ENCODE data around the gene LCE2D.

LCE2D gene

DNA sequence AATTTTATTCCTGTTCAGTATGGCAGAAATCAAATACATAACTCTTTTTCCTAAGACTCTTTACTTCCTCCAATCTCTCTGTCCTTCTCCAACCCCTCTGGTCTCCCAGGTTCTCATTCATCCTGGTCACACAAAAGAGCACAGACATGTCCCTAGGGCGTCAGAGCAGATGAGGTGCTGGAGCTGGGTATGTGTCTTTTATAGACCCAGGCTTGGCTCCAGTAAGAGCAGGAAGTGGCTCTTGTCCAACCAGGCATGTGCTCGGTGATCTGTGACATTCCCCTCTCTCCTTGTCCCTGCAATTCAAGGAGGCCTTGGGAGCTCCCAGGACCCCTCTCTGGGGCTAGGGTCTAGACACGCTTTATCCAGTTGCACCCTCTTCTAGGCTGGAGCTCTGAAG lies 18.0 kb upstream of the LCE2D start:
- no peaks in the 10 kb centered on the region for H3K9me2 ChIP-seq (replicated peaks; ENCODE audit: insufficient read depth, low read length)
- no peak overlapping the region for H2AFZ ChIP-seq (ENCODE audit: low read length)
- no peak overlapping the region for H3K9ac ChIP-seq (ENCODE audit: low read length)
- no peak overlapping the region for H3K27ac ChIP-seq (ENCODE audit: low read length)
- no peak overlapping the region for H3K4me3 ChIP-seq (ENCODE audit: low read length)
- H3K9me3 ChIP-seq (replicated peaks; ENCODE audit: insufficient read depth, low read length) = no peaks in the 10 kb centered on the region
- no peaks in the 10 kb centered on the region for H3F3A ChIP-seq (ENCODE audit: insufficient read depth, low read length)
- no peaks in the 10 kb centered on the region for H3K36me3 ChIP-seq (replicated peaks; ENCODE audit: insufficient read depth, low read length)
- DNase-seq = no peak
- no peaks in the 10 kb centered on the region for H3K79me2 ChIP-seq (ENCODE audit: low read length)
- H3K27me3 ChIP-seq (replicated peaks; ENCODE audit: insufficient read depth, low read length) = no peaks in the 10 kb centered on the region
- H4K20me1 ChIP-seq (ENCODE audit: insufficient read depth, low read length) = no peaks in the 10 kb centered on the region
- H3K4me2 ChIP-seq (ENCODE audit: low read depth, low read length) = no peak overlapping the region
- TF ChIP-seq EZH2 (optimal IDR thresholded peaks at IDR 0.05; ENCODE audit: low read depth, low read length) = no peak
- TF ChIP-seq, protein P1, sequence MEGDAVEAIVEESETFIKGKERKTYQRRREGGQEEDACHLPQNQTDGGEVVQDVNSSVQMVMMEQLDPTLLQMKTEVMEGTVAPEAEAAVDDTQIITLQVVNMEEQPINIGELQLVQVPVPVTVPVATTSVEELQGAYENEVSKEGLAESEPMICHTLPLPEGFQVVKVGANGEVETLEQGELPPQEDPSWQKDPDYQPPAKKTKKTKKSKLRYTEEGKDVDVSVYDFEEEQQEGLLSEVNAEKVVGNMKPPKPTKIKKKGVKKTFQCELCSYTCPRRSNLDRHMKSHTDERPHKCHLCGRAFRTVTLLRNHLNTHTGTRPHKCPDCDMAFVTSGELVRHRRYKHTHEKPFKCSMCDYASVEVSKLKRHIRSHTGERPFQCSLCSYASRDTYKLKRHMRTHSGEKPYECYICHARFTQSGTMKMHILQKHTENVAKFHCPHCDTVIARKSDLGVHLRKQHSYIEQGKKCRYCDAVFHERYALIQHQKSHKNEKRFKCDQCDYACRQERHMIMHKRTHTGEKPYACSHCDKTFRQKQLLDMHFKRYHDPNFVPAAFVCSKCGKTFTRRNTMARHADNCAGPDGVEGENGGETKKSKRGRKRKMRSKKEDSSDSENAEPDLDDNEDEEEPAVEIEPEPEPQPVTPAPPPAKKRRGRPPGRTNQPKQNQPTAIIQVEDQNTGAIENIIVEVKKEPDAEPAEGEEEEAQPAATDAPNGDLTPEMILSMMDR (IDR thresholded peaks at IDR 0.05; ENCODE audit: low read length) = no peak
- no peak for TF ChIP-seq EZH2phosphoT487 (IDR thresholded peaks at IDR 0.05; ENCODE audit: low read length)
- no peaks in the 10 kb centered on the region for H3K4me1 ChIP-seq (ENCODE audit: low read length)

DNA sequence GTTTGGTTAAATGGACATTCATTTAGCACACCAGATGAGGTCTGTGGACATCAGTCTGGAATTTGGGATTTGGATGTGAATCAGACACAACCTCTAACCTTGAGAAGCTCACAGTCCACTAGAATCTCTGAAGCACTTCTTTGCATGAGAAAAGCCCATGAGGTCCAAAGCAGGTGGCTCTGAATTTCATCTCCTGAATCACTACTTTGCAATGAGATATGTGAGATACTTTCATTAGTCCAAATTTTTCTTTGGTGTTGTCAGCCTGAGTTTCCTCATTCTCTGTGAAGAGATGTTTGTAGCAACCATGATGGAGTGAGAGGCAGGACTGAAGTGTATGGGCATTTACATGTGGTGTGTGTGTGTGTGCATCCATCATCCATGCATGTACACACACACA lies 16.5 kb upstream of the LCE2D start:
- H2AFZ ChIP-seq (ENCODE audit: low read length) = no peak overlapping the region
- no peak overlapping the region for H3K27ac ChIP-seq (ENCODE audit: low read length)
- H3K9ac ChIP-seq (ENCODE audit: low read length) = no peak overlapping the region
- H3F3A ChIP-seq (ENCODE audit: insufficient read depth, low read length) = no peaks in the 10 kb centered on the region
- no peaks in the 10 kb centered on the region for H3K9me3 ChIP-seq (replicated peaks; ENCODE audit: insufficient read depth, low read length)
- no peak for DNase-seq
- H3K36me3 ChIP-seq (replicated peaks; ENCODE audit: insufficient read depth, low read length) = no peaks in the 10 kb centered on the region
- H3K4me2 ChIP-seq (ENCODE audit: low read depth, low read length) = no peak overlapping the region
- no peaks in the 10 kb centered on the region for H3K4me1 ChIP-seq (ENCODE audit: low read length)
- no peaks in the 10 kb centered on the region for H3K27me3 ChIP-seq (replicated peaks; ENCODE audit: insufficient read depth, low read length)
- no peaks in the 10 kb centered on the region for H3K79me2 ChIP-seq (ENCODE audit: low read length)
- TF ChIP-seq, protein P1 (IDR thresholded peaks at IDR 0.05; ENCODE audit: low read length) = no peak
- TF ChIP-seq EZH2 (optimal IDR thresholded peaks at IDR 0.05; ENCODE audit: low read depth, low read length) (no peak), EZH2phosphoT487 (IDR thresholded peaks at IDR 0.05; ENCODE audit: low read length) (no peak)
- no peaks in the 10 kb centered on the region for H4K20me1 ChIP-seq (ENCODE audit: insufficient read depth, low read length)
- H3K9me2 ChIP-seq (replicated peaks; ENCODE audit: insufficient read depth, low read length) = no peaks in the 10 kb centered on the region
- H3K4me3 ChIP-seq (ENCODE audit: low read length) = no peak overlapping the region

GRCh38 chr1:152654110-152654509 lies 9.1 kb upstream of the LCE2D start:
- Histone ChIP-seq H3K9ac (ENCODE audit: low read length) (no peak overlapping the region), H3K9me2 (replicated peaks; ENCODE audit: insufficient read depth, low read length) (no peaks in the 10 kb centered on the region), H3K27ac (ENCODE audit: low read length) (no peak overlapping the region), H3K9me3 (replicated peaks; ENCODE audit: insufficient read depth, low read length) (no peaks in the 10 kb centered on the region), H3K36me3 (replicated peaks; ENCODE audit: insufficient read depth, low read length) (no peaks in the 10 kb centered on the region), H3F3A (ENCODE audit: insufficient read depth, low read length) (no peaks in the 10 kb centered on the region), H2AFZ (ENCODE audit: low read length) (peak overlapping the region; percentile 41), H3K4me1 (ENCODE audit: low read length) (no peaks in the 10 kb centered on the region), H4K20me1 (ENCODE audit: insufficient read depth, low read length) (no peaks in the 10 kb centered on the region), H3K27me3 (replicated peaks; ENCODE audit: insufficient read depth, low read length) (no peaks in the 10 kb centered on the region), H3K79me2 (ENCODE audit: low read length) (no peaks in the 10 kb centered on the region), H3K4me2 (ENCODE audit: low read depth, low read length) (peak overlapping the region; percentile 27; the same call in 1 of the 2 replicates), H3K4me3 (ENCODE audit: low read length) (no peak overlapping the region)
- TF ChIP-seq, protein P1 (IDR thresholded peaks at IDR 0.05; ENCODE audit: low read length) = peak; percentile 95
- TF ChIP-seq EZH2 (optimal IDR thresholded peaks at IDR 0.05; ENCODE audit: low read depth, low read length) (no peak), EZH2phosphoT487 (IDR thresholded peaks at IDR 0.05; ENCODE audit: low read length) (no peak)
- peak; percentile 81 for DNase-seq
